ENCODE measurements around the gene CD180.

GRCh38 chr5:67233075-67233474, 36.5 kb upstream of the CD180 start:
- TF ChIP-seq POLR2AphosphoS5 (IDR thresholded peaks at IDR 0.05) (no peak), POLR2A (IDR thresholded peaks at IDR 0.05) (no peak), CTCF (IDR thresholded peaks at IDR 0.05) (no peak), EP300 (IDR thresholded peaks at IDR 0.05) (no peak)
